Fibroblast of lung (primary cell): Measurements from ENCODE around the gene LRMDA. TPM values are rescaled to one million over a fixed set of nuclear protein-coding genes. Genes with fewer than 3 reads are reported as not detected.

Source experiments
- DNase-seq, 2 donors: peaks; one replicate each; pipeline versions ENCODE4 v3.0.0 to v3.0.0-alpha.2; 2010; ENCODE audit warnings: low read depth in 2 of 2
- H2AFZ ChIP-seq: 2 replicates; pipeline ENCODE4 v1.5.1; 2012; ENCODE audit warnings: low read length, control low read depth, inconsistent platforms
- H3K27ac ChIP-seq: 2 replicates; pipeline ENCODE4 v1.5.1; 2011; ENCODE audit warnings: low read length, control low read depth; ENCODE audit not compliant: insufficient read depth
- H3K27me3 ChIP-seq: 2 replicates; pipeline ENCODE4 v1.5.1; 2011; ENCODE audit warnings: mild to moderate bottlenecking, low read length; ENCODE audit not compliant: control insufficient read depth, insufficient read depth
- H3K36me3 ChIP-seq: 2 replicates; pipeline ENCODE4 v1.5.1; 2011; ENCODE audit warnings: low read length; ENCODE audit not compliant: control insufficient read depth, insufficient read depth
- H3K4me1 ChIP-seq: 2 replicates; pipeline ENCODE4 v1.5.1; 2011; ENCODE audit warnings: low read length; ENCODE audit not compliant: control insufficient read depth, insufficient read depth; ENCODE audit errors: extremely low read depth
- H3K4me2 ChIP-seq: 2 replicates; pipeline ENCODE4 v1.5.1; 2011; ENCODE audit warnings: low read length, control low read depth; ENCODE audit not compliant: insufficient read depth; ENCODE audit errors: extremely low read depth
- H3K4me3 ChIP-seq, 4 experiments: fragments of 200-600 bp in 1 of 4; sonication (generic) in 1 of 4; replicated peaks in 1 of 4; 2 replicates each; pipeline ENCODE4 v1.5.1; 2011 to 2016; ENCODE audit warnings: low read length in 4 of 4, low read depth in 3 of 4, mild to moderate bottlenecking in 3 of 4, control low read depth in 2 of 4, inconsistent platforms in 1 of 4, mixed read lengths in 1 of 4; ENCODE audit not compliant: insufficient read depth in 1 of 4; ENCODE audit errors: control extremely low read depth in 1 of 4
- H3K79me2 ChIP-seq: 2 replicates; pipeline ENCODE4 v1.5.1; 2012; ENCODE audit warnings: mild to moderate bottlenecking, low read length, inconsistent platforms; ENCODE audit not compliant: control insufficient read depth, insufficient read depth
- H3K9ac ChIP-seq: 2 replicates; pipeline ENCODE4 v1.5.1; 2011; ENCODE audit warnings: mild to moderate bottlenecking, low read length, control low read depth; ENCODE audit not compliant: insufficient read depth
- H3K9me3 ChIP-seq: 2 replicates; pipeline ENCODE4 v1.5.1; 2012; ENCODE audit warnings: low read depth, low read length; ENCODE audit not compliant: control insufficient read depth, insufficient read depth
- H4K20me1 ChIP-seq: 2 replicates; pipeline ENCODE4 v1.5.1; 2011; ENCODE audit warnings: low read length; ENCODE audit not compliant: control insufficient read depth, insufficient read depth; ENCODE audit errors: extremely low read depth
- CTCF ChIP-seq, 2 donors: IDR thresholded peaks in 1 of 2; conservative IDR thresholded peaks in 1 of 2; 1 replicate in 1 of 2; 2 replicates in 1 of 2; pipeline ENCODE4 v1.5.1; 2011 to 2012; ENCODE audit warnings: low read length in 2 of 2, control low read depth in 1 of 2, inconsistent platforms in 1 of 2, low read depth in 1 of 2, mild to moderate bottlenecking in 1 of 2
- EZH2 ChIP-seq: IDR thresholded peaks from 2 replicates; pipeline ENCODE4 v1.5.1; 2012; ENCODE audit warnings: low read length, control low read depth, mild to moderate bottlenecking; ENCODE audit errors: missing control alignments
- polyA plus RNA-seq, 2 donors: library from polyadenylated mRNA; depleted of rRNA in 1 of 2; stranded (reverse) in 1 of 2; unstranded in 1 of 2; fragments of >200 nt; gene quantifications; 2 replicates each; pipeline ENCODE4 v1.2.1, GENCODE V29; 2011 to 2012; ENCODE audit warnings: missing spikeins in 1 of 2
- total RNA-seq: library from RNA; depleted of rRNA; stranded (reverse); fragments of >200 nt; gene quantifications from 2 replicates; pipeline ENCODE4 v1.2.1, GENCODE V29; 2014

The LRMDA gene
- total and polyA plus RNA-seq, 2 donors (not counting 1 experiment from before 2014, with no cell fraction given), result 1.7 to 2.0 TPM

GRCh38 chr10:75452997-75453396 lies 21.6 kb downstream of the LRMDA start:
- TF ChIP-seq EZH2 (no peak), CTCF (conservative IDR thresholded peaks at IDR 0.05 in 1 of 2, IDR thresholded peaks at IDR 0.05 in 1 of 2; ENCODE audit: low read depth in 1 of 2, low read length in 2 of 2) (no peak)
- Histone ChIP-seq H3K79me2 (no peaks in the 10 kb centered on the region), H3K27me3 (no peaks in the 10 kb centered on the region), H3K36me3 (no peaks in the 10 kb centered on the region), H3K27ac (no peak overlapping the region), H2AFZ (no peak overlapping the region), H3K9ac (no peak overlapping the region), H3K4me3 (no peak overlapping the region), H3K4me2 (no peak overlapping the region), H3K9me3 (no peaks in the 10 kb centered on the region), H3K4me1 (no peaks in the 10 kb centered on the region), H4K20me1 (no peaks in the 10 kb centered on the region)
- no peak for DNase-seq

GRCh38 chr10:75456122-75456521 lies 24.7 kb downstream of the LRMDA start:
- Histone ChIP-seq H2AFZ (no peak overlapping the region), H3K4me3 (no peak overlapping the region), H3K4me1 (no peaks in the 10 kb centered on the region), H3K27me3 (no peaks in the 10 kb centered on the region), H3K4me2 (no peak overlapping the region), H4K20me1 (no peaks in the 10 kb centered on the region), H3K9me3 (no peaks in the 10 kb centered on the region), H3K36me3 (no peaks in the 10 kb centered on the region), H3K27ac (no peak overlapping the region), H3K9ac (no peak overlapping the region), H3K79me2 (no peaks in the 10 kb centered on the region)
- no peak for DNase-seq
- TF ChIP-seq CTCF (conservative IDR thresholded peaks at IDR 0.05 in 1 of 2, IDR thresholded peaks at IDR 0.05 in 1 of 2; ENCODE audit: low read depth in 1 of 2, low read length in 2 of 2) (no peak), EZH2 (no peak)

- Histone ChIP-seq H3K9ac (no peak overlapping the region), H3K27me3 (no peaks in the 10 kb centered on the region), H3K4me1 (no peaks in the 10 kb centered on the region), H3K9me3 (no peaks in the 10 kb centered on the region), H3K36me3 (no peaks in the 10 kb centered on the region), H3K79me2 (no peaks in the 10 kb centered on the region), H3K4me3 (no peak overlapping the region), H4K20me1 (no peaks in the 10 kb centered on the region), H3K4me2 (no peak overlapping the region), H2AFZ (no peak overlapping the region), H3K27ac (no peak overlapping the region)
- DNase-seq, result no peak
- TF ChIP-seq EZH2, result no peak
- no peak for TF ChIP-seq CTCF (conservative IDR thresholded peaks at IDR 0.05 in 1 of 2, IDR thresholded peaks at IDR 0.05 in 1 of 2; ENCODE audit: low read depth in 1 of 2, low read length in 2 of 2)
Measured at GRCh38 chr10:75460059-75460458, 28.6 kb downstream of the LRMDA start.
